Stimulated activated naive CD8-positive, alpha-beta T cell treated with anti-CD3 and anti-CD28 coated beads, Interleukin-15, Interleukin-2, amounts not matched to agents 100 U/mL and 50 U/mL, for 24 hours (primary cell): ENCODE results near the gene PXDC1.
"Not testable (repeated sequence)": the region's sequence is repeated elsewhere in the genome, so short reads cannot be mapped to it uniquely, and the experiment has no call there.

ENCODE experiments used
- ATAC-seq: fragments of 150-1000 bp; cut with Tn5 transposase; one replicate; pipeline ENCODE4 v1.10.0; 2021
- DNase-seq: peaks from one replicate; pipeline ENCODE4 v3.0.0; 2021

The PXDC1 gene

GRCh38 chr6:3731700-3732099 lies 19.8 kb downstream of the PXDC1 start:
- ATAC-seq, result no peak
- DNase-seq, result no peak

GRCh38 chr6:3729603-3730344 lies 21.7 kb downstream of the PXDC1 start:
- DNase-seq, result no peak
- ATAC-seq, result no peak

- DNase-seq (no peak), ATAC-seq (no peak)
These were observed 23.9 kb downstream of the PXDC1 start for GRCh38 chr6:3727593-3728108.

- ATAC-seq, result no peak
- DNase-seq, result no peak
These were observed 24.5 kb downstream of the PXDC1 start for GRCh38 chr6:3727036-3727435.

- no peak for ATAC-seq
These were observed 25.1 kb downstream of the PXDC1 start for GRCh38 chr6:3726421-3726820.

GRCh38 chr6:3725145-3726047 lies 26.1 kb downstream of the PXDC1 start:
- DNase-seq (no peak), ATAC-seq (no peak)

More at GRCh38 chr6:3726421-3726820, 25.1 kb downstream of the PXDC1 start:
- DNase-seq, result no peak

GRCh38 chr6:3724451-3725144 lies 26.9 kb downstream of the PXDC1 start:
- ATAC-seq, result no peak
- DNase-seq, result no peak

GRCh38 chr6:3723966-3724365 lies 27.5 kb downstream of the PXDC1 start:
- DNase-seq (no peak), ATAC-seq (no peak)

GRCh38 chr6:3723251-3723650 lies 28.3 kb downstream of the PXDC1 start:
- ATAC-seq, result no peak
- no peak for DNase-seq

- DNase-seq (no peak), ATAC-seq (no peak)
These were observed 28.7 kb downstream of the PXDC1 start for GRCh38 chr6:3722785-3723184.

- ATAC-seq (no peak), DNase-seq (no peak)
These were observed 29.5 kb downstream of the PXDC1 start for GRCh38 chr6:3721810-3722621.

GRCh38 chr6:3720770-3721169 lies 30.7 kb downstream of the PXDC1 start:
- ATAC-seq, DNase-seq: not testable (repeated sequence)

- ATAC-seq (no peak), DNase-seq (no peak)
These were observed 31.8 kb downstream of the PXDC1 start for GRCh38 chr6:3719462-3720308.

- DNase-seq (no peak), ATAC-seq (no peak)
These were observed 33.1 kb downstream of the PXDC1 start for GRCh38 chr6:3718407-3718806.

- DNase-seq (no peak), ATAC-seq (no peak)
These were observed 36.2 kb downstream of the PXDC1 start for GRCh38 chr6:3715285-3715684.

- DNase-seq, result no peak
- no peak for ATAC-seq
These were observed 36.7 kb downstream of the PXDC1 start for GRCh38 chr6:3714768-3715167.

- DNase-seq, result no peak
- ATAC-seq, result no peak
These were observed 37.4 kb downstream of the PXDC1 start for GRCh38 chr6:3714111-3714510.

GRCh38 chr6:3712827-3713665 lies 38.5 kb downstream of the PXDC1 start:
- no peak for DNase-seq
- ATAC-seq, result no peak

- no peak for DNase-seq
- ATAC-seq, result no peak
These were observed 39.7 kb downstream of the PXDC1 start for GRCh38 chr6:3711776-3712175.

GRCh38 chr6:3710403-3710802 lies 41.1 kb downstream of the PXDC1 start:
- ATAC-seq (no peak), DNase-seq (no peak)
